Neutrophil (primary cell): Measurements from ENCODE around the gene CLTC.

ENCODE experiments used
- H3K27ac ChIP-seq: fragments of 200-600 bp; sonication (generic); 2 replicates; pipeline ENCODE4 v1.5.1; 2016; ENCODE audit warnings: mild to moderate bottlenecking, moderate library complexity
- H3K27me3 ChIP-seq: fragments of 200-600 bp; sonication (generic); 2 replicates; pipeline ENCODE4 v1.6.0; 2016; ENCODE audit warnings: mild to moderate bottlenecking
- H3K36me3 ChIP-seq: fragments of 200-600 bp; sonication (generic); 2 replicates; pipeline ENCODE4 v1.5.1; 2017
- H3K4me1 ChIP-seq, 2 experiments: fragments of 200-600 bp in 1 of 2; sonication (generic) in 1 of 2; 1 replicate in 1 of 2; 2 replicates in 1 of 2; pipeline versions ENCODE4 v1.5.1 to v1.6.1; 2013 to 2016; ENCODE audit warnings: low read depth in 1 of 2, low read length in 1 of 2, mild to moderate bottlenecking in 1 of 2, moderate library complexity in 1 of 2; ENCODE audit not compliant: control insufficient read depth in 1 of 2, insufficient read depth in 1 of 2
- H3K4me3 ChIP-seq, 2 experiments: fragments of 200-600 bp in 1 of 2; sonication (generic) in 1 of 2; 1 replicate in 1 of 2; 2 replicates in 1 of 2; pipeline ENCODE4 v1.5.1; 2013 to 2016; ENCODE audit warnings: low read depth in 1 of 2, low read length in 1 of 2, mild to moderate bottlenecking in 1 of 2, moderate library complexity in 1 of 2
- H3K9me3 ChIP-seq: fragments of 200-600 bp; sonication (generic); 2 replicates; pipeline ENCODE4 v1.5.1; 2016
- TF ChIP-seq, protein P1 (sequence below): fragments of 200-600 bp; sonication (generic); IDR thresholded peaks from 2 replicates; pipeline ENCODE4 v1.5.1; 2016; ENCODE audit warnings: antibody characterized with exemption

CLTC gene

DNA sequence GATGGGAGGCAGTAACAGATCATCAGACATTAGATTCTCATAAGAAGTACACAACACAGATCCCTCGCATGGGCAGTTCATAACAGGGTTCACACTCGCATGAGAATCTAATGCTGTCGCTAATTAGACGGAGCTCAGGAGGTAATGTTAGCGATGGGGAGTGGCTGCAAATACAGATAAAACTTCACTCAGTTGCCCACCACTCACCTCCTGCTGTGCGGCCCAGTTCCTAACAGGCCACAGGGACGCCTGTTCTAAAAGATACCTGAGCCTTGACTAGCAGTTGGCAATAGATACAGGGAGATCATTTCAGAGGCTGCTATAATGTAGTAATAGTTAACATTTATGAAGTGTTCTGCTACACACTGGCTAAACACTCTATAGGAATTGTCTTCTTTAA lies 82.6 kb downstream of the CLTC start:
- TF ChIP-seq, protein P1, sequence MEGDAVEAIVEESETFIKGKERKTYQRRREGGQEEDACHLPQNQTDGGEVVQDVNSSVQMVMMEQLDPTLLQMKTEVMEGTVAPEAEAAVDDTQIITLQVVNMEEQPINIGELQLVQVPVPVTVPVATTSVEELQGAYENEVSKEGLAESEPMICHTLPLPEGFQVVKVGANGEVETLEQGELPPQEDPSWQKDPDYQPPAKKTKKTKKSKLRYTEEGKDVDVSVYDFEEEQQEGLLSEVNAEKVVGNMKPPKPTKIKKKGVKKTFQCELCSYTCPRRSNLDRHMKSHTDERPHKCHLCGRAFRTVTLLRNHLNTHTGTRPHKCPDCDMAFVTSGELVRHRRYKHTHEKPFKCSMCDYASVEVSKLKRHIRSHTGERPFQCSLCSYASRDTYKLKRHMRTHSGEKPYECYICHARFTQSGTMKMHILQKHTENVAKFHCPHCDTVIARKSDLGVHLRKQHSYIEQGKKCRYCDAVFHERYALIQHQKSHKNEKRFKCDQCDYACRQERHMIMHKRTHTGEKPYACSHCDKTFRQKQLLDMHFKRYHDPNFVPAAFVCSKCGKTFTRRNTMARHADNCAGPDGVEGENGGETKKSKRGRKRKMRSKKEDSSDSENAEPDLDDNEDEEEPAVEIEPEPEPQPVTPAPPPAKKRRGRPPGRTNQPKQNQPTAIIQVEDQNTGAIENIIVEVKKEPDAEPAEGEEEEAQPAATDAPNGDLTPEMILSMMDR, result no peak
- no peak overlapping the region for H3K4me3 ChIP-seq
- peaks cover 32% of the 10 kb centered on the region for H3K36me3 ChIP-seq
- no peak overlapping the region for H3K27ac ChIP-seq
- H3K27me3 ChIP-seq, result no peaks in the 10 kb centered on the region
- peaks cover 15 to 18% of the 10 kb centered on the region in 2 experiments for H3K4me1 ChIP-seq
- no peaks in the 10 kb centered on the region for H3K9me3 ChIP-seq

- TF ChIP-seq, protein P1, result peak; percentile 8
- peak within 1 kb of the TSS; percentile 93 for H3K27ac ChIP-seq
- peak within 1 kb of the TSS; percentile 83 to 97 for H3K4me3 ChIP-seq
- no peaks in the 10 kb centered on the region for H3K9me3 ChIP-seq
- H3K36me3 ChIP-seq, result peaks cover 9% of the 10 kb centered on the region
- no peaks in the 10 kb centered on the region for H3K27me3 ChIP-seq
- H3K4me1 ChIP-seq, result peaks cover 45 to 60% of the 10 kb centered on the region in 2 experiments
Observed at GRCh38 chr17:59707149-59707970, 87.7 kb downstream of the CLTC start, which contains the start of the genes PTRH2 and VMP1. PTRH2 (minus strand) TSS chr17:59707430; CDS start chr17:59697978, 9,452 bp downstream. VMP1 (plus strand) TSS chr17:59707654; CDS start chr17:59731447, 23,793 bp downstream.

GRCh38 chr17:59707971-59708430 lies 88.3 kb downstream of the CLTC start:
- Histone ChIP-seq H3K27me3 (no peaks in the 10 kb centered on the region), H3K36me3 (peaks cover 8% of the 10 kb centered on the region), H3K27ac (peak overlapping the region; percentile 93), H3K9me3 (no peaks in the 10 kb centered on the region), H3K4me1 (peaks cover 51 to 66% of the 10 kb centered on the region in 2 experiments), H3K4me3 (peak overlapping the region; percentile 83 to 97)
- TF ChIP-seq, protein P1, result no peak

GRCh38 chr17:59711936-59712335 lies 92.2 kb downstream of the CLTC start:
- no peaks in the 10 kb centered on the region for H3K27me3 ChIP-seq
- no peaks in the 10 kb centered on the region for H3K9me3 ChIP-seq
- peak overlapping the region in 1 of 2 experiments; percentile 83 for H3K4me3 ChIP-seq
- TF ChIP-seq, protein P1, result no peak
- H3K36me3 ChIP-seq, result peaks cover 14% of the 10 kb centered on the region
- H3K27ac ChIP-seq, result peak overlapping the region; percentile 65
- H3K4me1 ChIP-seq, result peaks cover 68 to 79% of the 10 kb centered on the region in 2 experiments

DNA sequence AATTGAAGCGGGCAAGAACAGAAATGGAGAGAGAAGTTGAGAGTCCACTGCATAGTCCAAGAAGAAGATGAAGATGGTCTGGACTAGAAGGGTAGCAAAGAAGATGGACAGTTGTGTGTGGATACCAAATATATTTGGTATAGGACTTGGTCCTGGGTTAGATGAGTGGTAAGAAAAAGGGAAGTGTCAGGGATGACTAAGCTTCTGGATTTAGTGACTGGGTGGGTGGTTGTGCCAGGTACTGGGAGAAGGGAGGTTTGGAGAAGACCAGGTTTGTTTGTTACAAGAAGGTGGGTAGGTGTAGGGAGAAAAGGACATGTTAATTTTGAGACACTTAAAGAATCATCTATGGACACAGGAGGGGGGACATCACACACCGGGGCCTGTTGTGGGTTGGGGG lies 93.2 kb downstream of the CLTC start:
- no peaks in the 10 kb centered on the region for H3K27me3 ChIP-seq
- H3K4me1 ChIP-seq, result peaks cover 67 to 76% of the 10 kb centered on the region in 2 experiments
- peak overlapping the region; percentile 65 for H3K27ac ChIP-seq
- TF ChIP-seq, protein P1, result no peak
- H3K4me3 ChIP-seq, result peak overlapping the region; percentile 25 to 83
- H3K36me3 ChIP-seq, result peaks cover 22% of the 10 kb centered on the region
- H3K9me3 ChIP-seq, result no peaks in the 10 kb centered on the region
